Uterus (tissue), 4 donors: ENCODE results near the gene CSF3. TPM values are rescaled to one million over a fixed set of nuclear protein-coding genes. Genes with fewer than 3 reads are reported as not detected.

Experiments used
- DNase-seq, 2 donors: peaks; one replicate each; pipeline ENCODE4 v3.0.0-alpha.2; 2019 to 2020
- H3K27ac ChIP-seq, 2 donors: fragments of 200-600 bp; sonication (generic); 1 replicate in 1 of 2; 2 replicates in 1 of 2; pipeline ENCODE4 v1.5.1; 2016 to 2018
- H3K27me3 ChIP-seq, 2 donors: fragments of 200-600 bp; sonication (generic); one replicate each; pipeline ENCODE4 v1.5.1; 2018 to 2019; ENCODE audit warnings: control low read depth in 1 of 2
- H3K36me3 ChIP-seq, 2 donors: fragments of 200-600 bp; sonication (generic); one replicate each; pipeline ENCODE4 v1.5.1; 2019; ENCODE audit warnings: control low read depth in 1 of 2
- H3K4me1 ChIP-seq, 2 donors: fragments of 200-600 bp; sonication (generic); one replicate each; pipeline ENCODE4 v1.5.1; 2018 to 2019; ENCODE audit warnings: control low read depth in 1 of 2
- H3K4me3 ChIP-seq, 2 donors: fragments of 200-600 bp; sonication (generic); 1 replicate in 1 of 2; 2 replicates in 1 of 2; pipeline ENCODE4 v1.5.1; 2018 to 2019; ENCODE audit warnings: mild to moderate bottlenecking in 1 of 2
- H3K9me3 ChIP-seq, 2 donors: fragments of 200-600 bp; sonication (generic); one replicate each; pipeline ENCODE4 v1.5.1; 2019; ENCODE audit warnings: control low read depth in 1 of 2
- POLR2A ChIP-seq, 2 donors: fragments of 450-650 bp; IDR thresholded peaks; one replicate each; pipeline ENCODE4 v1.6.1; 2016; ENCODE audit warnings: antibody characterized with exemption in 2 of 2, mild to moderate bottlenecking in 1 of 2, moderate library complexity in 1 of 2
- intact Hi-C: fragments of 100-400 bp; cut with DNase I; formaldehyde crosslinking; loops from one replicate; pipeline ENCODE4 v1.15.1; 2023; ENCODE audit warnings: low total_unique reads
- total RNA-seq, 4 donors: library from RNA; depleted of rRNA in 3 of 4; stranded (reverse); fragments of >200 nt in 3 of 4; gene quantifications; one replicate each; pipeline versions ENCODE4 v1.1.0 to v1.2.4, GENCODE V29; 2014 to 2023
- TF ChIP-seq, protein P1 (sequence below), 4 experiments: fragments of 200-600 bp in 2 of 4; fragments of 450-650 bp in 2 of 4; sonication (generic) in 2 of 4; IDR thresholded peaks; one replicate each; pipeline ENCODE4 v1.5.1; 2016 to 2019; ENCODE audit warnings: antibody characterized with exemption in 4 of 4, mild to moderate bottlenecking in 2 of 4, moderate library complexity in 1 of 4
- donor health status: DM: yes; HTN: yes; CAD: no.

Gene CSF3
- total RNA-seq, 4 donors from 2014 or later, result 0.29 to 5.0 TPM; not detected in 2

DNA sequence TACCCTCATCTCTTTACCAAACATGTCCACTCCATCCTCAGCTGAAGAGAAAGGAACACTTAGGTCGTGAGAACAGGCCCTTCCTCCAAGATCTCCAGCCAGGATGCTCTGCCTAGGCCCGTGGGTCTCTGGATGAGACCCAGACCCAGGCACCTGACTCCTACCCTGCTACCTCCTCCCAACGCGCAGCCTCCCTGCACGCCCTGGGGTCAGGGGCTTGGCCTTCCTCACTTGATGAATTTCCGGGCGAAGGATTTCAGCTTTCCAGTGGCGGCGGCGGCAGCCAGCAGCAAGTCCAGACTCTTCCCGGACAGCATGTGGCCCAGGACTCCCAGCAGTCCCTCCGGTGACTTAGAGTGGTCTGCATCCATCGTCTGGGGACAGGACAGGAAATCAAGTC lies 13.4 kb downstream of the CSF3 start:
- Histone ChIP-seq H3K36me3 (no peaks in the 10 kb centered on the region), H3K27me3 (no peaks in the 10 kb centered on the region), H3K4me3 (no peak overlapping the region), H3K9me3 (no peaks in the 10 kb centered on the region), H3K4me1 (peaks cover 0 to 4% of the 10 kb centered on the region in 2 donors), H3K27ac (no peak overlapping the region)
- DNase-seq, result no peak
- TF ChIP-seq, protein P1, sequence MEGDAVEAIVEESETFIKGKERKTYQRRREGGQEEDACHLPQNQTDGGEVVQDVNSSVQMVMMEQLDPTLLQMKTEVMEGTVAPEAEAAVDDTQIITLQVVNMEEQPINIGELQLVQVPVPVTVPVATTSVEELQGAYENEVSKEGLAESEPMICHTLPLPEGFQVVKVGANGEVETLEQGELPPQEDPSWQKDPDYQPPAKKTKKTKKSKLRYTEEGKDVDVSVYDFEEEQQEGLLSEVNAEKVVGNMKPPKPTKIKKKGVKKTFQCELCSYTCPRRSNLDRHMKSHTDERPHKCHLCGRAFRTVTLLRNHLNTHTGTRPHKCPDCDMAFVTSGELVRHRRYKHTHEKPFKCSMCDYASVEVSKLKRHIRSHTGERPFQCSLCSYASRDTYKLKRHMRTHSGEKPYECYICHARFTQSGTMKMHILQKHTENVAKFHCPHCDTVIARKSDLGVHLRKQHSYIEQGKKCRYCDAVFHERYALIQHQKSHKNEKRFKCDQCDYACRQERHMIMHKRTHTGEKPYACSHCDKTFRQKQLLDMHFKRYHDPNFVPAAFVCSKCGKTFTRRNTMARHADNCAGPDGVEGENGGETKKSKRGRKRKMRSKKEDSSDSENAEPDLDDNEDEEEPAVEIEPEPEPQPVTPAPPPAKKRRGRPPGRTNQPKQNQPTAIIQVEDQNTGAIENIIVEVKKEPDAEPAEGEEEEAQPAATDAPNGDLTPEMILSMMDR (IDR thresholded peaks at IDR 0.05), result no peak
- TF ChIP-seq POLR2A (IDR thresholded peaks at IDR 0.05), result no peak
- intact Hi-C loops, result no loop called here

DNA sequence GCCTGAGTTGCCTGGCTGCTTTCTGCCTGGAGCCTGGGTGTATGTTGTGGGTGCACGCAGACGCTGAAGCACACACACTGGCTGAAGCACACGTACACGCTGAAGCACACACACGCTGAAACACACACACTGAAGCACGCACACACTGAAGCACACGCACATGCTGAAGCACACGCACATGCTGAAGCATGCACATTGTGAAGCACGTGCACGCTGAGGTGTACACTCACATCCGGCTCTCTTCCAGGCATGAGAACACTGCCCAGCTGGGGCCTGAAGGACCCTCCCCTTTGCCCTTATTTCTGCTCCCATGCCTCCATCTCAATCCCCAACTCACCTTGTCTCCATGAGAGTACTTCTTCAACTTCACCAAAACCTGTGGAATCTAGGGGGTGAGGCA lies 16.5 kb downstream of the CSF3 start:
- peaks cover 0 to 3% of the 10 kb centered on the region in 2 donors for H3K4me1 ChIP-seq
- no peaks in the 10 kb centered on the region for H3K27me3 ChIP-seq
- H3K4me3 ChIP-seq, result no peak overlapping the region
- intact Hi-C loops, result no loop called here
- DNase-seq, result no peak
- H3K27ac ChIP-seq, result peak overlapping the region in 1 of 2 donors; percentile 43
- no peak for TF ChIP-seq POLR2A (IDR thresholded peaks at IDR 0.05)
- TF ChIP-seq, protein P1 (IDR thresholded peaks at IDR 0.05), result no peak
- H3K36me3 ChIP-seq, result no peaks in the 10 kb centered on the region
- no peaks in the 10 kb centered on the region for H3K9me3 ChIP-seq

DNA sequence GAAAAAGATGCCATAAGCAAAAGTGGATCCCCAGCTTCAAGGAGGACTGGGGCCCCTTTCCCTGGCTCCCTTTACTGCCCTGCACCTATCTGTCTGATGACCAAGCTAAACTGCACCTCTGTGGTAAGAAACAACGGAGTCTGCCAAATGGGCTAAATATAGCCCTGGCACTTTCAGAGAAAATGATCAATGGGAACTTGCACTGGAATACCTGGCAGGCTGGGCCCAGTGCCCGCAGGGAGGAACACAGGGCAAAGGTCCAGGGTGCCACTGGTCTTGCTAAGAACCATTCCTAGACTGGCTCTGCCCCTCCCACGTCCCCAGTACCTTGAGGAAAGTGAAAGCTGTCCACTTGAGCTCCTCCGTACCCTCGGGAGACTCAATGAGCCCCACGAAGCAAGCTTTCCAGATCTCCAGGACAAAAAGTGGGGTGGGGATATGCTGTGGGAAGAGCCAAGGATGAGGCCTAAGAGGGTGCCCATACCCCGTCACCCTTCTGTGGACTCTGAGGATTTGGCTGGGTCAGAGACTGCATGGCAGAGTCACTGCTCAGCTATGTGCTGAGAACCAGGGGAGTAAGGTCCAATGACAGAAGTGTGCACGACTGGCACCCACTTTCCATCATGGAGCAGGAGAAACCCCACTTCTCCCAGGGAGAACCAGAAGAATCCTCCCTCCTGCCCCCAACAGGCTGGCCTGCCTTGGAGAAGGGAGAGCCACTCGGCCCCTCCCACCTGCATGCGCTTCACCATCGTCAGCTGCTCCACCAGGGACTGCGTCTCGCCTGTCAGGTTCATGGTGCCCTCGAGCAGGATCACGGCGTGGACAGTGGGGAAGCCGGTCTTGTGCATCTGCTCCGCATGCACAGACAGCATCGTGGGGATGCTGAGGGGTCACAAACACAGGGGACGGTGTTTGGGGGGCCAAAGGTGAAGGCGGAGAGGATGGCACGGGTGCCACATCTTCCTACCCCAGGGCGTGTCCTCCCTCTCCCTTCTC lies 17.4 kb downstream of the CSF3 start:
- Histone ChIP-seq H3K4me1 (no peaks in the 10 kb centered on the region), H3K9me3 (no peaks in the 10 kb centered on the region), H3K27ac (peak overlapping the region; percentile 43 to 57), H3K27me3 (no peaks in the 10 kb centered on the region), H3K36me3 (no peaks in the 10 kb centered on the region), H3K4me3 (no peak overlapping the region)
- no peak for DNase-seq
- no peak for TF ChIP-seq POLR2A (IDR thresholded peaks at IDR 0.05)
- TF ChIP-seq, protein P1 (IDR thresholded peaks at IDR 0.05), result no peak
- intact Hi-C loops, result no loop called here

DNA sequence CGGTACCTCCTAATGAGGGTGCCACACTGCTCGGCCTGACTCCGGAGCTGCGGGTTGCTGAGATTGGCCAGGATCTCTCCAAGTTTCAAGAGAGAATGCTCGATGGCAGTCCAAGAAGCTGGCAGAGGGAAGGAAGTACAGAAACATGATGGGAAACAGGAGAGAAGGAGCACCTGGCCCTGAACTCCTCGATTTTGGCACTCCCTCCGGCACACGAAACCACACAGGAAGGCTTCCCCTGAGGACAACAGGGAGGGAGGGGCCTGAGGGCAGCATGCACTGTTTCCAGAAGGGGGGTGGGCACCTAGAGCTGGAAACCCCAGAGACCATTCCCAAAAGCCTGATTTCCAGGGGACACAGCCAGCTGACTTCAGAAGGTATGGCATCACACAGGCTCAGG lies 18.1 kb downstream of the CSF3 start:
- intact Hi-C loops, result no loop called here
- DNase-seq, result no peak
- TF ChIP-seq, protein P1 (IDR thresholded peaks at IDR 0.05), result no peak
- no peak for TF ChIP-seq POLR2A (IDR thresholded peaks at IDR 0.05)
- H3K4me3 ChIP-seq, result no peak overlapping the region
- no peaks in the 10 kb centered on the region for H3K9me3 ChIP-seq
- no peaks in the 10 kb centered on the region for H3K4me1 ChIP-seq
- no peaks in the 10 kb centered on the region for H3K27me3 ChIP-seq
- peak overlapping the region; percentile 43 to 57 for H3K27ac ChIP-seq
- no peaks in the 10 kb centered on the region for H3K36me3 ChIP-seq

DNA sequence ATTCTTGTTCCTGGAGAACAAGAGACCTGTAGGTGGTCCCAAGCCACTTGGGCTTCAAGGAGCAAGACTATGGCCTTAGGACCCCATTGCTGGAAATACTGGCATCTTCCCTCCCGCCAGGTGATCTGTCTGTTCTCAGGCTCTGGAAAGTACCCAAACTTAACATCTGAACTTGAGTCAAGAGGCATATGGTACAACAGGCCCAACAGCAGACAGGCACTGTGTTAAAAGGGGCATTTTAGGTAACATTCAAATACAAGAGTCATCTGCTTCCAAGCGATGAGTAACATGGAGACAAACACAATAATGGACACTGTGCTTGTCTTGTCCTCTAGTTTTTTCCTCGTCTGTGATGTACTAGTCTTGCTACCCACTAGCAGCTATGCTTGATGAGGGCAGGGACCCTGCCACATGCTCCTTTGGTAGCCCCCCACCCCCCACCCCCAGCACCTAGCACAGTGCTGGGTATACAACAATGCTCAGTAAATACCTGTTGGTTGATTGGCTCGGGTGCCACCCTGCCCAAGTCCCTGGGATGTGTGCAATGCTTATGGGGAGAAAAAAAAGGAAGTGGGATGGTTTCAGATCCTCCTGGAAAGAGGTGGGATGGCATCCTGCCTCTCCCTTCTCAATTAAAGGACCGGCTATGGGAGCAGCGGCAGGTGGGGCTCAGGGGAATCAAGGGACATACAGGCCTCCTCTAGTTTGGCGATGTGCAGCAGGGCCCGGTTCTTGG lies 19.4 kb downstream of the CSF3 start:
- intact Hi-C loops, result no loop called here
- H3K27me3 ChIP-seq, result no peaks in the 10 kb centered on the region
- H3K36me3 ChIP-seq, result no peaks in the 10 kb centered on the region
- no peak overlapping the region for H3K4me3 ChIP-seq
- no peak for DNase-seq
- H3K4me1 ChIP-seq, result no peaks in the 10 kb centered on the region
- TF ChIP-seq POLR2A (IDR thresholded peaks at IDR 0.05), result no peak
- no peak overlapping the region for H3K27ac ChIP-seq
- no peaks in the 10 kb centered on the region for H3K9me3 ChIP-seq
